Upper lobe of left lung (tissue), 6 donors: Measurements from ENCODE around the gene FUT6. TPM values are rescaled to one million over a fixed set of nuclear protein-coding genes. Genes with fewer than 3 reads are reported as not detected.
"Not testable (repeated sequence)": the region's sequence is repeated elsewhere in the genome, so short reads cannot be mapped to it uniquely, and the experiment has no call there.

Source experiments
- ATAC-seq, 2 donors: fragments of 200-7000 bp; cut with Tn5 transposase; one replicate each; pipeline ENCODE4 v1.9.1; 2022; ENCODE audit warnings: mild to moderate bottlenecking in 2 of 2, moderate library complexity in 2 of 2; ENCODE audit not compliant: low FRiP score in 2 of 2
- DNase-seq, 2 donors: peaks; one replicate each; pipeline ENCODE4 v3.0.0-alpha.2; 2019 to 2020
- H3K27ac ChIP-seq, 4 donors: fragments of 200-600 bp; sonication (generic); one replicate each; pipeline ENCODE4 v1.5.1; 2016 to 2019
- H3K27me3 ChIP-seq, 4 donors: fragments of 200-600 bp; sonication (generic); one replicate each; pipeline ENCODE4 v1.5.1; 2017 to 2019
- H3K36me3 ChIP-seq, 4 donors: fragments of 200-600 bp; sonication (generic); one replicate each; pipeline ENCODE4 v1.5.1; 2016 to 2019
- H3K4me1 ChIP-seq, 4 donors: fragments of 200-600 bp; sonication (generic); one replicate each; pipeline ENCODE4 v1.5.1; 2018 to 2019
- H3K4me3 ChIP-seq, 4 donors: fragments of 200-600 bp; sonication (generic); one replicate each; pipeline ENCODE4 v1.5.1; 2017 to 2019; ENCODE audit warnings: mild to moderate bottlenecking in 2 of 4, moderate library complexity in 1 of 4
- H3K9me3 ChIP-seq, 4 donors: fragments of 200-600 bp; sonication (generic); one replicate each; pipeline ENCODE4 v1.5.1; 2018 to 2019
- CTCF ChIP-seq, 6 experiments: fragments of 450-650 bp in 4 of 6; fragments of 200-600 bp in 2 of 6; sonication (generic) in 2 of 6; IDR thresholded peaks; one replicate each; pipeline ENCODE4 v1.5.1; 2016 to 2019; ENCODE audit warnings: antibody characterized with exemption in 6 of 6
- EP300 ChIP-seq, 4 donors: sonication (generic); formaldehyde crosslinking; IDR thresholded peaks; one replicate each; pipeline ENCODE4 v1.5.1; 2017; ENCODE audit warnings: antibody characterized with exemption in 4 of 4, control low read depth in 2 of 4
- POLR2A ChIP-seq, 4 donors: fragments of 450-650 bp; IDR thresholded peaks; one replicate each; pipeline ENCODE4 v1.5.1; 2016 to 2017; ENCODE audit warnings: antibody characterized with exemption in 4 of 4, mild to moderate bottlenecking in 2 of 4
- POLR2AphosphoS5 ChIP-seq, 2 donors: sonication (generic); formaldehyde crosslinking; IDR thresholded peaks; one replicate each; pipeline ENCODE4 v1.5.1; 2017; ENCODE audit warnings: antibody characterized with exemption in 2 of 2
- WGBS, 2 donors: methylation state at CpG; one replicate each; pipeline ENCODE4 v1.1.5; 2017 to 2018; 5-methylcytosine and 5-hydroxymethylcytosine counted together
- total RNA-seq, 6 donors: library from RNA; depleted of rRNA in 4 of 6; stranded (reverse); fragments of >200 nt in 4 of 6; gene quantifications; one replicate each; pipeline versions ENCODE4 v1.1.0 to v1.2.1, GENCODE V29; 2016 to 2021
- donor health status: DM: no; HTN: no; CAD: no; lungs with moderate emphysema.
- donor health status: DM: no; HTN: yes; CAD: no; lungs with severe emphysema.

The FUT6 gene
- total RNA-seq, 6 donors from 2014 or later, result 0.30 to 3.6 (median 0.82) TPM

- H3K4me1 ChIP-seq, result no peaks in the 10 kb centered on the region
- no peaks in the 10 kb centered on the region for H3K36me3 ChIP-seq
- H3K9me3 ChIP-seq, result no peaks in the 10 kb centered on the region
- no peak overlapping the region for H3K27ac ChIP-seq
- H3K4me3 ChIP-seq, result no peak overlapping the region
- TF ChIP-seq CTCF (IDR thresholded peaks at IDR 0.05) (no peak), EP300 (IDR thresholded peaks at IDR 0.05) (no peak), POLR2A (IDR thresholded peaks at IDR 0.05) (no peak), POLR2AphosphoS5 (IDR thresholded peaks at IDR 0.05) (no peak)
- H3K27me3 ChIP-seq, result no peaks in the 10 kb centered on the region
- ATAC-seq (no peak), DNase-seq (peak in 1 of 2 donors; percentile 66)
- 89 to 92% methylated on average over 20 to 23 of the region's 24 CpGs for WGBS, 2 donors
These were observed 5.2 kb upstream of the FUT6 start for GRCh38 chr19:5844456-5845433.

GRCh38 chr19:5843295-5843927 is 3.9 kb upstream of the FUT6 start:
- WGBS, 2 donors, result 89 to 92% methylated on average over 9 to 16 of the region's 21 CpGs
- ATAC-seq (no peak), DNase-seq (peak in 1 of 2 donors; percentile 74)
- no peak overlapping the region for H3K27ac ChIP-seq
- TF ChIP-seq CTCF (IDR thresholded peaks at IDR 0.05), result no peak
- TF ChIP-seq EP300 (IDR thresholded peaks at IDR 0.05), result no peak
- TF ChIP-seq POLR2A (IDR thresholded peaks at IDR 0.05), result no peak
- no peak for TF ChIP-seq POLR2AphosphoS5 (IDR thresholded peaks at IDR 0.05)
- no peaks in the 10 kb centered on the region for H3K36me3 ChIP-seq
- no peaks in the 10 kb centered on the region for H3K27me3 ChIP-seq
- no peaks in the 10 kb centered on the region for H3K4me1 ChIP-seq
- H3K4me3 ChIP-seq, result no peak overlapping the region
- H3K9me3 ChIP-seq, result no peaks in the 10 kb centered on the region

GRCh38 chr19:5841735-5842111 is 2.2 kb upstream of the FUT6 start:
- ATAC-seq, H3K4me3 ChIP-seq, H3K27ac ChIP-seq, H3K9me3 ChIP-seq, DNase-seq, H3K4me1 ChIP-seq, H3K27me3 ChIP-seq, H3K36me3 ChIP-seq: not testable (repeated sequence)
- WGBS, 2 donors, result 80 to 83% methylated on average over 1 to 6 of the region's 6 CpGs

- 45 to 78% methylated on average over 6 to 20 of the region's 20 CpGs for WGBS, 2 donors
- no peaks in the 10 kb centered on the region for H3K9me3 ChIP-seq
- no peak overlapping the region for H3K27ac ChIP-seq
- no peaks in the 10 kb centered on the region for H3K27me3 ChIP-seq
- DNase-seq, result no peak
- no peaks in the 10 kb centered on the region for H3K4me1 ChIP-seq
- no peaks in the 10 kb centered on the region for H3K36me3 ChIP-seq
- H3K4me3 ChIP-seq, result no peak overlapping the region
- no peak for ATAC-seq
- TF ChIP-seq POLR2A (IDR thresholded peaks at IDR 0.05) (no peak), POLR2AphosphoS5 (IDR thresholded peaks at IDR 0.05) (no peak), CTCF (IDR thresholded peaks at IDR 0.05) (no peak), EP300 (IDR thresholded peaks at IDR 0.05) (no peak)
These were observed 993 bp downstream of the FUT6 start for GRCh38 chr19:5838353-5839064.

- Histone ChIP-seq H3K36me3 (no peaks in the 10 kb centered on the region), H3K27me3 (no peaks in the 10 kb centered on the region), H3K9me3 (no peaks in the 10 kb centered on the region), H3K4me1 (no peaks in the 10 kb centered on the region), H3K4me3 (no peak overlapping the region), H3K27ac (no peak overlapping the region)
- no peak for DNase-seq
- WGBS, 2 donors, result 39 to 42% methylated on average over 15 of the region's 15 CpGs
- no peak for ATAC-seq
- TF ChIP-seq EP300 (IDR thresholded peaks at IDR 0.05) (no peak), CTCF (IDR thresholded peaks at IDR 0.05) (no peak), POLR2A (IDR thresholded peaks at IDR 0.05) (no peak), POLR2AphosphoS5 (IDR thresholded peaks at IDR 0.05) (no peak)
These were observed 1.6 kb downstream of the FUT6 start for GRCh38 chr19:5837761-5838352.
